GM18526 (cell line): ENCODE results near the gene CDIP1.

Experiments used
- POLR2A ChIP-seq: IDR thresholded peaks from 3 replicates; pipeline ENCODE4 v1.6.1; 2011; ENCODE audit not compliant: insufficient read length; ENCODE audit errors: extremely low read depth

CDIP1 gene

GRCh38 chr16:4556112-4556511 lies 17.5 kb upstream of the CDIP1 start, which contains the start of gene C16orf96:
Gene C16orf96, plus strand, starts transcription at chr16:4556340. Its CDS starts 150 bp downstream, at chr16:4556490.
- TF ChIP-seq POLR2A: no peak

GRCh38 chr16:4552541-4552940 lies 14.0 kb upstream of the CDIP1 start:
- TF ChIP-seq POLR2A: no peak

GRCh38 chr16:4550591-4550990 lies 12.0 kb upstream of the CDIP1 start:
- TF ChIP-seq POLR2A: no peak

GRCh38 chr16:4548124-4548523 lies 9.6 kb upstream of the CDIP1 start:
- TF ChIP-seq POLR2A: no peak

- no peak for TF ChIP-seq POLR2A
Measured at GRCh38 chr16:4544473-4544872, 5.9 kb upstream of the CDIP1 start.

GRCh38 chr16:4539716-4540284 lies 1.2 kb upstream of the CDIP1 start:
- TF ChIP-seq POLR2A: no peak

GRCh38 chr16:4537376-4538343 lies 913 bp downstream of the CDIP1 start:
- TF ChIP-seq POLR2A: no peak

- no peak for TF ChIP-seq POLR2A
Measured at GRCh38 chr16:4536391-4537106, 2.0 kb downstream of the CDIP1 start.

- TF ChIP-seq POLR2A: no peak
Measured at GRCh38 chr16:4535627-4536108, 2.9 kb downstream of the CDIP1 start.

- TF ChIP-seq POLR2A: no peak
Measured at GRCh38 chr16:4534151-4534790, 4.3 kb downstream of the CDIP1 start.

GRCh38 chr16:4533490-4533889 lies 5.1 kb downstream of the CDIP1 start:
- no peak for TF ChIP-seq POLR2A

GRCh38 chr16:4532238-4532637 lies 6.3 kb downstream of the CDIP1 start:
- no peak for TF ChIP-seq POLR2A

- TF ChIP-seq POLR2A: no peak
Measured at GRCh38 chr16:4531811-4532210, 6.8 kb downstream of the CDIP1 start.

- TF ChIP-seq POLR2A: no peak
Measured at GRCh38 chr16:4529085-4530060, 9.2 kb downstream of the CDIP1 start.
